ENCODE data around the gene KRT17. TPM values are rescaled to one million over a fixed set of nuclear protein-coding genes. Genes with fewer than 3 reads are reported as not detected.

KRT17 gene
- total RNA-seq, 3 donors from 2014 or later (not counting 1 experiment from before 2014, with no cell fraction given) = not detected

DNA sequence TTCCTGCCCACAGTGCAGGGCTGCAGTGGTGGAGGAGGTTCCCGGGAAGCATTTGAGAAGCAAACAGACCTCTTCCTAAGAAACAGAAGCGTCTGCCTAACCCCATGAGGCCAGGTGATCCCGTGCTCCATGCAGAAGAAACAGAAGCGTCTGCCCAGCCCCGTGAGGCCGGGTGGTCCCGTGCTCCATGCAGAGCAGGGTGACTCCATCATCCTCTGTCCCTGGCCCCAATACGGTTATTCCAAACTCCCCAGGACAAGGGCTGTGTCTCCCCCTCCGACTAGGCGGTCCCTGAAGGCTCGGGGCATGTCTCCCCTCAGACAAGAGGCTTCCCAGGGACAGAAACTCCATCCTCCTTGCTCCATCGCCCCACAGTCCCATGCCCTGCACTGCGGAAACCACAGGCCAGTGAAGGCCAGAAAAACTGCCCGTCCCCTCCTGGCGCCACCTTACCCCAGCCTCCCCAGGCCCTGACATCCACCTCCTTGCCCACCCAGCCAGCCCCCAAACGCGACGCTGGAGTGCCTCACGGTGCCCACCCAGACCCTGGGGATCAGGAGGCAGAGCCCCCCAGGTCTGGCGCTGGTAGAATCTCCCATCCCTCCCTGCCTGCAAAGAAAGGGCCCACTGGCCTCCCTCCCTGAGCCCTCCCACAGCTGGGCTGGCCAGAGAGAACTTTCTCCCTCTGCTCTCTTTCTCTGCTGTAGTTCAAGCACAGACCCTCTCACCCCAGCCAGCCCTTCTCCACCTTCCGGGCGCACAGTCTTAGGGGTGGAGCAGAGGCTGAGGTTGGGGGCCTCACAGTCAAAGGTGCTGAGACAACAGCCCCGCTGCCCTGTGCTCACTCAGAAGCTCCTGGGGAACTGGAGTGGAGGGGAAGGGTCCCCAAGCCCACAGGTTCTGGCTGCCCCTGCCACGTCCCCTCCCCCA, 30.6 kb upstream of the KRT17 start:
- no peaks in the 10 kb centered on the region for H3K9me3 ChIP-seq (ENCODE audit: control insufficient read depth, insufficient read depth, low read length)
- intact Hi-C loops (cut with micrococcal nuclease) = no loop called here
- H3K9me3 Mint-ChIP-seq = no peaks in the 10 kb centered on the region
- no peak overlapping the region for H3K4me3 Mint-ChIP-seq
- no peaks in the 10 kb centered on the region for H3K4me1 Mint-ChIP-seq
- 88% methylated on average over 24 of the region's 24 CpGs for WGBS (ENCODE audit: insufficient coverage)
- H3K27me3 Mint-ChIP-seq (ENCODE audit: low read depth in 2 of 2) = no peaks in the 10 kb centered on the region
- no peaks in the 10 kb centered on the region for H3K27me3 ChIP-seq (ENCODE audit: control insufficient read depth, insufficient read depth, low read length)
- ATAC-seq (no peak), DNase-seq (no peak)
- H3K36me3 Mint-ChIP-seq = no peaks in the 10 kb centered on the region
- no peaks in the 10 kb centered on the region for H3K4me1 ChIP-seq (ENCODE audit: control insufficient read depth, insufficient read depth, low read length)
- TF ChIP-seq, protein P1, sequence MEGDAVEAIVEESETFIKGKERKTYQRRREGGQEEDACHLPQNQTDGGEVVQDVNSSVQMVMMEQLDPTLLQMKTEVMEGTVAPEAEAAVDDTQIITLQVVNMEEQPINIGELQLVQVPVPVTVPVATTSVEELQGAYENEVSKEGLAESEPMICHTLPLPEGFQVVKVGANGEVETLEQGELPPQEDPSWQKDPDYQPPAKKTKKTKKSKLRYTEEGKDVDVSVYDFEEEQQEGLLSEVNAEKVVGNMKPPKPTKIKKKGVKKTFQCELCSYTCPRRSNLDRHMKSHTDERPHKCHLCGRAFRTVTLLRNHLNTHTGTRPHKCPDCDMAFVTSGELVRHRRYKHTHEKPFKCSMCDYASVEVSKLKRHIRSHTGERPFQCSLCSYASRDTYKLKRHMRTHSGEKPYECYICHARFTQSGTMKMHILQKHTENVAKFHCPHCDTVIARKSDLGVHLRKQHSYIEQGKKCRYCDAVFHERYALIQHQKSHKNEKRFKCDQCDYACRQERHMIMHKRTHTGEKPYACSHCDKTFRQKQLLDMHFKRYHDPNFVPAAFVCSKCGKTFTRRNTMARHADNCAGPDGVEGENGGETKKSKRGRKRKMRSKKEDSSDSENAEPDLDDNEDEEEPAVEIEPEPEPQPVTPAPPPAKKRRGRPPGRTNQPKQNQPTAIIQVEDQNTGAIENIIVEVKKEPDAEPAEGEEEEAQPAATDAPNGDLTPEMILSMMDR (IDR thresholded peaks at IDR 0.05) = no peak
- H3K27ac ChIP-seq (ENCODE audit: low read length) = no peak overlapping the region
- no peak overlapping the region for H3K4me3 ChIP-seq (ENCODE audit: low read length)
- no peaks in the 10 kb centered on the region for H3K36me3 ChIP-seq (ENCODE audit: control insufficient read depth, insufficient read depth, low read length)
- no peak overlapping the region for H3K27ac Mint-ChIP-seq

DNA sequence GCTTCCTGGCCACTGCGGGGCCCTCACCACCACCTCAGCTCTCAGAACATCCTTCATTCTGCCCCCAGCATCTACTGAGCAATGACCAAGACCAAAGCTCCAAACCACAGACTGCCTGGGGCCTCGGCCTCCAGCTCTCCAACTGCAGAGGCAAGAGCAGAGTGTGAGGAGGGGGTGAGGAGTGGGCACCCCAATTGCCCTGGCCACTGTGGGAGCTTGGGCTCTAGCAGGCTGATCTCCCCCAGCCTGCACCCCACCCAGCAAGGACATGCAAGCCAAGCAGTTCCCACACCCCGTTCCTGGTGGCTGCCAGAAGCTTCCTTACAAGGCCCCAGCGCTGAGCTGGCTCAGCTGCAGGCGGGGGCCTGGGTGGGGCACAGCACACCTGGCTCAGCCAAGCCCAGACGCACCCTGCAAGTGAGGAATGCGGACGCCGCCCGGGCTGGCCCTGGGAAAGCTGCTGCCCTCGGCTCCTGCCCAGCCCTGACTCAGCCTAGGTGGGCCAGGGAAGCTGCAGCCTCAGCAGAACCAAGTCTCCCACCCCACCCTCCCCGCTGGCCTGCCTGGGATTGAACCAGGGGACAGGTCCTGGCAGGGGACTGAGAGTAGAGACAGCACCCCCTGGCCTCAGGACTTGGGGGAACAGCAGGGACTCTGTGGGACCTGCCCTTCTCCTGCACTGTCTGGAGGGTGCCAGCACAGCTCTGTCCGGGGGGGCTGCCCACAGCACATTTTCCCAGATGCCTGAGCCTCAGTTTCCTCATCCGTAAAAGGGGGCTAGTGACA, 29.7 kb upstream of the KRT17 start:
- H3K4me1 ChIP-seq (ENCODE audit: control insufficient read depth, insufficient read depth, low read length) = no peaks in the 10 kb centered on the region
- Mint-ChIP-seq H3K36me3 (no peaks in the 10 kb centered on the region), H3K4me3 (no peak overlapping the region), H3K27me3 (ENCODE audit: low read depth in 2 of 2) (no peaks in the 10 kb centered on the region), H3K9me3 (no peaks in the 10 kb centered on the region), H3K4me1 (no peaks in the 10 kb centered on the region), H3K27ac (no peak overlapping the region)
- H3K36me3 ChIP-seq (ENCODE audit: control insufficient read depth, insufficient read depth, low read length) = no peaks in the 10 kb centered on the region
- no peak overlapping the region for H3K27ac ChIP-seq (ENCODE audit: low read length)
- TF ChIP-seq, protein P1 (IDR thresholded peaks at IDR 0.05) = no peak
- intact Hi-C loops (cut with micrococcal nuclease) = no loop called here
- DNase-seq = no peak
- H3K4me3 ChIP-seq (ENCODE audit: low read length) = no peak overlapping the region
- WGBS (ENCODE audit: insufficient coverage) = 78% methylated on average over 14 of the region's 14 CpGs
- ATAC-seq = no peak
- no peaks in the 10 kb centered on the region for H3K27me3 ChIP-seq (ENCODE audit: control insufficient read depth, insufficient read depth, low read length)
- H3K9me3 ChIP-seq (ENCODE audit: control insufficient read depth, insufficient read depth, low read length) = no peaks in the 10 kb centered on the region

DNA sequence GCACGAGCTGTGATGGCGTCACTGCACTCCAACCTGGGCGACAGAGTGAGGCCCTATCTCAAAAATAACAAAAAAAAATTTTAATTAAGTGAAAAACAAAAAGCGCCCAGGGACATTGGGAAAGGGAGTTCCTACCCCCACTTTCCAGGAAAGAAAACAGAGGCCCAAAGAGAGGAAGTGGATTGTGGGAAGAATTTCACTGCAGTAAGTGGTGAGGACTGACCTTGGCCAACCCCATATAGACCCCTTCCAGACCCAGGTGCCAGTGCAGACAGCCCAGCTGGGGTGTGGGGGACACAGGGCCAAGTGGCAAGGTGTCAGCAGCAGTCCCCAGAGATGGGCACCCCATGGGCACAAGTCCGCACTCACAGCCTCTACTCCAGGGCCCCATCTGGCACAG, 29.0 kb upstream of the KRT17 start:
- Mint-ChIP-seq H3K36me3 (no peaks in the 10 kb centered on the region), H3K4me1 (peaks cover 3 to 4% of the 10 kb centered on the region in 2 donors), H3K27ac (no peak overlapping the region), H3K27me3 (ENCODE audit: low read depth in 2 of 2) (no peaks in the 10 kb centered on the region), H3K9me3 (no peaks in the 10 kb centered on the region), H3K4me3 (no peak overlapping the region)
- ATAC-seq = no peak
- H3K4me1 ChIP-seq (ENCODE audit: control insufficient read depth, insufficient read depth, low read length) = peaks cover 5% of the 10 kb centered on the region
- intact Hi-C loops (cut with micrococcal nuclease) = no loop called here
- H3K27ac ChIP-seq (ENCODE audit: low read length) = no peak overlapping the region
- no peak overlapping the region for H3K4me3 ChIP-seq (ENCODE audit: low read length)
- H3K36me3 ChIP-seq (ENCODE audit: control insufficient read depth, insufficient read depth, low read length) = no peaks in the 10 kb centered on the region
- H3K27me3 ChIP-seq (ENCODE audit: control insufficient read depth, insufficient read depth, low read length) = no peaks in the 10 kb centered on the region
- TF ChIP-seq, protein P1 (IDR thresholded peaks at IDR 0.05) = no peak
- 100% methylated on average over 2 of the region's 5 CpGs for WGBS (ENCODE audit: insufficient coverage)
- no peaks in the 10 kb centered on the region for H3K9me3 ChIP-seq (ENCODE audit: control insufficient read depth, insufficient read depth, low read length)
- DNase-seq = no peak
